GM19397 (cell line): ENCODE results near the gene SRPK2.
"Not testable (repeated sequence)": the region's sequence is repeated elsewhere in the genome, so short reads cannot be mapped to it uniquely, and the experiment has no call there.

ENCODE experiments used
- ATAC-seq: cut with Tn5 transposase; IDR thresholded peaks from one replicate; pipeline ENCODE4 v1.9.1; 2021; ENCODE audit warnings: mild to moderate bottlenecking, moderate library complexity; ENCODE audit not compliant: unreplicated experiment

The SRPK2 gene

GRCh38 chr7:105345003-105345402 lies 43.7 kb downstream of the SRPK2 start:
- no peak for ATAC-seq

GRCh38 chr7:105339404-105340323 lies 49.1 kb downstream of the SRPK2 start:
- ATAC-seq: no peak

- no peak for ATAC-seq
Observed at GRCh38 chr7:105337529-105337928, 51.2 kb downstream of the SRPK2 start.

GRCh38 chr7:105336009-105336408 lies 52.7 kb downstream of the SRPK2 start:
- ATAC-seq: no peak

GRCh38 chr7:105332661-105333060 lies 56.1 kb downstream of the SRPK2 start:
- ATAC-seq: not testable (repeated sequence)

GRCh38 chr7:105330526-105330925 lies 58.2 kb downstream of the SRPK2 start:
- ATAC-seq: no peak

GRCh38 chr7:105327201-105327600 lies 61.5 kb downstream of the SRPK2 start:
- no peak for ATAC-seq

- ATAC-seq: no peak
Observed at GRCh38 chr7:105325216-105325904, 63.4 kb downstream of the SRPK2 start.

GRCh38 chr7:105324606-105325005 lies 64.1 kb downstream of the SRPK2 start:
- ATAC-seq: not testable (repeated sequence)

GRCh38 chr7:105323366-105323765 lies 65.4 kb downstream of the SRPK2 start:
- no peak for ATAC-seq

- ATAC-seq: no peak
Observed at GRCh38 chr7:105322655-105323277, 66.0 kb downstream of the SRPK2 start.

- ATAC-seq: no peak
Observed at GRCh38 chr7:105321754-105322455, 66.8 kb downstream of the SRPK2 start.

GRCh38 chr7:105320896-105321295 lies 67.8 kb downstream of the SRPK2 start:
- no peak for ATAC-seq

- ATAC-seq: no peak
Observed at GRCh38 chr7:105319578-105319977, 69.1 kb downstream of the SRPK2 start.

- ATAC-seq: no peak
Observed at GRCh38 chr7:105316578-105317344, 72.0 kb downstream of the SRPK2 start.

GRCh38 chr7:105315357-105315756 lies 73.4 kb downstream of the SRPK2 start:
- no peak for ATAC-seq

- peak; percentile 51 for ATAC-seq
Observed at GRCh38 chr7:105309235-105310169, 79.2 kb downstream of the SRPK2 start.

- ATAC-seq: no peak
Observed at GRCh38 chr7:105307163-105307672, 81.5 kb downstream of the SRPK2 start.

GRCh38 chr7:105306298-105306748 lies 82.4 kb downstream of the SRPK2 start:
- ATAC-seq: no peak
